ENCODE measurements around the gene MAP3K10.

DNA sequence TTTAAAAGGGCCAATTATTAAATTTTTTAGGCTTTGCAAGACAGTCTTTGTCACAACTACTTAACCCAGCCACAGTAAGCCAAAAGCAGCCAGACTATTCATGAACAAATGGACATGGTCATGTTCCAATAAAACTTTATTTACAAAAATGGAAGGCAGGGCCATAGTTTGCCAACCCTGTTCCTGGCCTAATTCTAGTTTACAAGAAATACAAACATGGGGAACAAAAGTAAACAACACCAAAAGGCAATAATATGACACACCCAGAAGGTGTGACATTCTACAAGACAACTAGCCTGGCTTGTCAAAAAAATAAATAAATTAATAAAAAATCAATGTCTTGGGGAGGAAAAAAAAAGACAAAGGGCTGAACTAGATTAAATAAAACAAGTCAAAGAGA lies 60.0 kb downstream of the MAP3K10 start:
- TF ChIP-seq, protein P1, sequence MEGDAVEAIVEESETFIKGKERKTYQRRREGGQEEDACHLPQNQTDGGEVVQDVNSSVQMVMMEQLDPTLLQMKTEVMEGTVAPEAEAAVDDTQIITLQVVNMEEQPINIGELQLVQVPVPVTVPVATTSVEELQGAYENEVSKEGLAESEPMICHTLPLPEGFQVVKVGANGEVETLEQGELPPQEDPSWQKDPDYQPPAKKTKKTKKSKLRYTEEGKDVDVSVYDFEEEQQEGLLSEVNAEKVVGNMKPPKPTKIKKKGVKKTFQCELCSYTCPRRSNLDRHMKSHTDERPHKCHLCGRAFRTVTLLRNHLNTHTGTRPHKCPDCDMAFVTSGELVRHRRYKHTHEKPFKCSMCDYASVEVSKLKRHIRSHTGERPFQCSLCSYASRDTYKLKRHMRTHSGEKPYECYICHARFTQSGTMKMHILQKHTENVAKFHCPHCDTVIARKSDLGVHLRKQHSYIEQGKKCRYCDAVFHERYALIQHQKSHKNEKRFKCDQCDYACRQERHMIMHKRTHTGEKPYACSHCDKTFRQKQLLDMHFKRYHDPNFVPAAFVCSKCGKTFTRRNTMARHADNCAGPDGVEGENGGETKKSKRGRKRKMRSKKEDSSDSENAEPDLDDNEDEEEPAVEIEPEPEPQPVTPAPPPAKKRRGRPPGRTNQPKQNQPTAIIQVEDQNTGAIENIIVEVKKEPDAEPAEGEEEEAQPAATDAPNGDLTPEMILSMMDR (IDR thresholded peaks at IDR 0.05) = no peak
- TF ChIP-seq, protein P2, sequence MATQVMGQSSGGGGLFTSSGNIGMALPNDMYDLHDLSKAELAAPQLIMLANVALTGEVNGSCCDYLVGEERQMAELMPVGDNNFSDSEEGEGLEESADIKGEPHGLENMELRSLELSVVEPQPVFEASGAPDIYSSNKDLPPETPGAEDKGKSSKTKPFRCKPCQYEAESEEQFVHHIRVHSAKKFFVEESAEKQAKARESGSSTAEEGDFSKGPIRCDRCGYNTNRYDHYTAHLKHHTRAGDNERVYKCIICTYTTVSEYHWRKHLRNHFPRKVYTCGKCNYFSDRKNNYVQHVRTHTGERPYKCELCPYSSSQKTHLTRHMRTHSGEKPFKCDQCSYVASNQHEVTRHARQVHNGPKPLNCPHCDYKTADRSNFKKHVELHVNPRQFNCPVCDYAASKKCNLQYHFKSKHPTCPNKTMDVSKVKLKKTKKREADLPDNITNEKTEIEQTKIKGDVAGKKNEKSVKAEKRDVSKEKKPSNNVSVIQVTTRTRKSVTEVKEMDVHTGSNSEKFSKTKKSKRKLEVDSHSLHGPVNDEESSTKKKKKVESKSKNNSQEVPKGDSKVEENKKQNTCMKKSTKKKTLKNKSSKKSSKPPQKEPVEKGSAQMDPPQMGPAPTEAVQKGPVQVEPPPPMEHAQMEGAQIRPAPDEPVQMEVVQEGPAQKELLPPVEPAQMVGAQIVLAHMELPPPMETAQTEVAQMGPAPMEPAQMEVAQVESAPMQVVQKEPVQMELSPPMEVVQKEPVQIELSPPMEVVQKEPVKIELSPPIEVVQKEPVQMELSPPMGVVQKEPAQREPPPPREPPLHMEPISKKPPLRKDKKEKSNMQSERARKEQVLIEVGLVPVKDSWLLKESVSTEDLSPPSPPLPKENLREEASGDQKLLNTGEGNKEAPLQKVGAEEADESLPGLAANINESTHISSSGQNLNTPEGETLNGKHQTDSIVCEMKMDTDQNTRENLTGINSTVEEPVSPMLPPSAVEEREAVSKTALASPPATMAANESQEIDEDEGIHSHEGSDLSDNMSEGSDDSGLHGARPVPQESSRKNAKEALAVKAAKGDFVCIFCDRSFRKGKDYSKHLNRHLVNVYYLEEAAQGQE (IDR thresholded peaks at IDR 0.05; ENCODE audit: insufficient read depth in 1 of 2, low read depth in 2 of 2, low read length in 1 of 2) = no peak
- no peak for TF ChIP-seq POLR2AphosphoS5 (IDR thresholded peaks at IDR 0.05; ENCODE audit: low read depth, low read length)

Data from Panc1 (cell line).